ENCODE measurements around the gene SIVA1.
A peak's percentile ranks its signal among the peaks of the same experiment; 100 is the strongest.

Gene SIVA1

GRCh38 chr14:104785708-104786080 lies 32.7 kb downstream of the SIVA1 start:
- DNase-seq: no peak

- DNase-seq: no peak
Measured at GRCh38 chr14:104786091-104786586, 33.2 kb downstream of the SIVA1 start.

- DNase-seq: no peak
Measured at GRCh38 chr14:104786726-104787675, 34.1 kb downstream of the SIVA1 start.

GRCh38 chr14:104787736-104788135 lies 34.8 kb downstream of the SIVA1 start:
- no peak for DNase-seq

- peak; percentile 94 for DNase-seq
Measured at GRCh38 chr14:104788161-104788818, 35.3 kb downstream of the SIVA1 start.

GRCh38 chr14:104788873-104789663 lies 36.1 kb downstream of the SIVA1 start:
- DNase-seq: no peak

- DNase-seq: no peak
Measured at GRCh38 chr14:104789752-104790743, 37.1 kb downstream of the SIVA1 start.

GRCh38 chr14:104791425-104791824 lies 38.5 kb downstream of the SIVA1 start:
- DNase-seq: no peak

GRCh38 chr14:104792101-104792884 lies 39.3 kb downstream of the SIVA1 start:
- DNase-seq: no peak

GRCh38 chr14:104792945-104793702 lies 40.2 kb downstream of the SIVA1 start:
- no peak for DNase-seq

- no peak for DNase-seq
Measured at GRCh38 chr14:104793703-104793959, 40.7 kb downstream of the SIVA1 start.

GRCh38 chr14:104794099-104794498 lies 41.2 kb downstream of the SIVA1 start:
- no peak for DNase-seq

GRCh38 chr14:104794631-104794992 lies 41.7 kb downstream of the SIVA1 start:
- peak; percentile 49 for DNase-seq

GRCh38 chr14:104794993-104795780 lies 42.2 kb downstream of the SIVA1 start, which contains the start of gene AKT1:
Gene AKT1, minus strand, starts transcription at chr14:104795748. Its CDS starts 3,105 bp downstream, at chr14:104792643.
- DNase-seq: peak; percentile 43

GRCh38 chr14:104795781-104796686 lies 43.1 kb downstream of the SIVA1 start:
- peak; percentile 73 for DNase-seq

GRCh38 chr14:104796687-104797081 lies 43.7 kb downstream of the SIVA1 start:
- DNase-seq: no peak

GRCh38 chr14:104797115-104798044 lies 44.4 kb downstream of the SIVA1 start:
- DNase-seq: peak; percentile 61
